Panc1 (cell line): ENCODE data around the gene SLC9A2. TPM values are rescaled to one million over a fixed set of nuclear protein-coding genes. Genes with fewer than 3 reads are reported as not detected.

Experiments
- ATAC-seq: fragments of 200-7000 bp; cut with Tn5 transposase; 2 replicates; pipeline ENCODE4 v1.9.1; 2020; ENCODE audit warnings: mild to moderate bottlenecking, moderate library complexity
- BruUV-seq: library from RNA; stranded (reverse); fragments of 400-500 nt; replicated peaks from 2 replicates; lab custom pipeline; 2021; lab: Mats Ljungman, UMichigan
- CTCF ChIA-PET: fragments of 300-600 bp; sonication (Branson Sonifier 250); formaldehyde crosslinking; loops from one replicate; lab custom pipeline; 2022; ENCODE audit warnings: antibody characterized with exemption; lab: Charles Lee
- POLR2A ChIA-PET: fragments of 300-600 bp; sonication (Branson Sonifier 250); formaldehyde crosslinking; loops from one replicate; lab custom pipeline; 2022; ENCODE audit warnings: antibody characterized with exemption; lab: Charles Lee
- DNase-seq: peaks from one replicate; pipeline ENCODE4 v3.0.0-alpha.2; 2010; ENCODE audit warnings: low read depth, low spot score
- H3K27ac ChIP-seq: 2 replicates; pipeline ENCODE4 v1.5.1; 2011; ENCODE audit warnings: mild to moderate bottlenecking, low read length, inconsistent platforms
- H3K27me3 ChIP-seq: fragments of 200-500 bp; sonication (Bioruptor generic); 2 replicates; pipeline ENCODE4 v1.6.0; 2014; ENCODE audit warnings: low read length, inconsistent platforms; ENCODE audit not compliant: control insufficient read depth, insufficient read depth
- H3K36me3 ChIP-seq: fragments of 200-500 bp; sonication (Bioruptor generic); 2 replicates; pipeline ENCODE4 v1.5.1; 2014; ENCODE audit warnings: inconsistent platforms, mild to moderate bottlenecking, low read length, moderate library complexity; ENCODE audit not compliant: control insufficient read depth, insufficient read depth
- H3K4me1 ChIP-seq: 2 replicates; pipeline ENCODE4 v1.5.1; 2011; ENCODE audit warnings: inconsistent platforms, mild to moderate bottlenecking, low read length, moderate library complexity; ENCODE audit not compliant: control insufficient read depth, insufficient read depth
- H3K4me3 ChIP-seq, 2 experiments: 2 replicates each; pipeline ENCODE4 v1.5.1; 2011 to 2012; ENCODE audit warnings: low read depth in 2 of 2, low read length in 2 of 2, mild to moderate bottlenecking in 2 of 2, inconsistent platforms in 1 of 2, moderate library complexity in 1 of 2
- H3K9me3 ChIP-seq: fragments of 200-500 bp; sonication (Bioruptor generic); 2 replicates; pipeline ENCODE4 v1.5.1; 2014; ENCODE audit warnings: low read depth, mild to moderate bottlenecking, inconsistent platforms, low read length, moderate library complexity; ENCODE audit not compliant: control insufficient read depth, insufficient read depth
- CTCF ChIP-seq: fragments of 450-650 bp; IDR thresholded peaks from 2 replicates; pipeline ENCODE4 v1.5.1; 2017; ENCODE audit warnings: mild to moderate bottlenecking
- POLR2AphosphoS5 ChIP-seq: IDR thresholded peaks from 2 replicates; pipeline ENCODE4 v1.6.1; 2012; ENCODE audit warnings: mild to moderate bottlenecking, low read depth, low read length, moderate library complexity
- SIN3A ChIP-seq: IDR thresholded peaks from 2 replicates; pipeline ENCODE4 v1.6.1; 2012; ENCODE audit warnings: low read depth, mild to moderate bottlenecking, low read length, moderate library complexity, borderline replicate concordance; ENCODE audit not compliant: insufficient read depth
- TCF7L2 ChIP-seq: IDR thresholded peaks from 2 replicates; pipeline ENCODE4 v1.6.1; 2011; ENCODE audit warnings: mild to moderate bottlenecking, low read depth, low read length, inconsistent platforms
- in situ Hi-C: cut with HindIII; loops from 2 replicates; pipeline ENCODE4 v1.10.0; 2016; ENCODE audit warnings: low sequenced_read_pairs, low pct_unique_long_range_greater_than_20kb
- intact Hi-C: fragments of 100-400 bp; cut with micrococcal nuclease; formaldehyde crosslinking; loops from one replicate; pipeline ENCODE4 v1.10.0; 2022; ENCODE audit not compliant: unreplicated experiment
- total RNA-seq: library from RNA; stranded (reverse); gene quantifications from one replicate; pipeline ENCODE4 v1.2.1, GENCODE V29; 2021; ENCODE audit not compliant: unreplicated experiment
- TF ChIP-seq, protein P1 (sequence below), 2 experiments: IDR thresholded peaks; 2 replicates each; pipeline ENCODE4 v1.6.1; 2011 to 2012; ENCODE audit warnings: low read depth in 2 of 2, control low read depth in 1 of 2, low read length in 1 of 2, mild to moderate bottlenecking in 1 of 2, moderate library complexity in 1 of 2; ENCODE audit not compliant: insufficient read depth in 1 of 2

The SLC9A2 gene
- total RNA-seq, 1 experiment from 2014 or later = 4.1 TPM

- no peak for ATAC-seq
- H3K4me1 ChIP-seq = no peaks in the 10 kb centered on the region
Measured at GRCh38 chr2:102662833-102663232, 43.5 kb downstream of the SLC9A2 start.

DNA sequence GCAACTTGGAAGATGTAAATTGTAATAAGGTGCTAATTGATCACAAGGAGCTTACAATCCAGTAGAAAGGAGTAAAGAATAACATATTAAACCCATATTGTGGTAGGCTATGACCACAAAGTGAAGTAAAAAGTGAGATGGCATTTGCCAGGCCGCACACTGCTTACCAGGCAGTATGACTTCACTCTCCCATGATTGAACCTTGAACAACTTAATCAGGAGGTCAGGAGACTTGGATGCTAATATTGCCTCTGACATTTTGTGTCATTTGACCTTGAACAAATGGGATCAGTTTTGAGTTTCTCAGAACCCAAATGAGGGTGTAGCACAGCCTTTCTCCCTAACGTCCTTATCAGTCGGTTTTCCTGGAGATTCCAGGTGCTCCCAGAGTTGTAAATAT is 44.0 kb downstream of the SLC9A2 start:
- Histone ChIP-seq H3K36me3 (no peaks in the 10 kb centered on the region), H3K27ac (no peak overlapping the region), H3K4me3 (no peak overlapping the region), H3K9me3 (no peaks in the 10 kb centered on the region), H3K4me1 (no peaks in the 10 kb centered on the region), H3K27me3 (no peaks in the 10 kb centered on the region; the same call in 1 of the 2 replicates)
- BruUV-seq = no TSS peak
- TF ChIP-seq CTCF = no peak
- TF ChIP-seq, protein P1, sequence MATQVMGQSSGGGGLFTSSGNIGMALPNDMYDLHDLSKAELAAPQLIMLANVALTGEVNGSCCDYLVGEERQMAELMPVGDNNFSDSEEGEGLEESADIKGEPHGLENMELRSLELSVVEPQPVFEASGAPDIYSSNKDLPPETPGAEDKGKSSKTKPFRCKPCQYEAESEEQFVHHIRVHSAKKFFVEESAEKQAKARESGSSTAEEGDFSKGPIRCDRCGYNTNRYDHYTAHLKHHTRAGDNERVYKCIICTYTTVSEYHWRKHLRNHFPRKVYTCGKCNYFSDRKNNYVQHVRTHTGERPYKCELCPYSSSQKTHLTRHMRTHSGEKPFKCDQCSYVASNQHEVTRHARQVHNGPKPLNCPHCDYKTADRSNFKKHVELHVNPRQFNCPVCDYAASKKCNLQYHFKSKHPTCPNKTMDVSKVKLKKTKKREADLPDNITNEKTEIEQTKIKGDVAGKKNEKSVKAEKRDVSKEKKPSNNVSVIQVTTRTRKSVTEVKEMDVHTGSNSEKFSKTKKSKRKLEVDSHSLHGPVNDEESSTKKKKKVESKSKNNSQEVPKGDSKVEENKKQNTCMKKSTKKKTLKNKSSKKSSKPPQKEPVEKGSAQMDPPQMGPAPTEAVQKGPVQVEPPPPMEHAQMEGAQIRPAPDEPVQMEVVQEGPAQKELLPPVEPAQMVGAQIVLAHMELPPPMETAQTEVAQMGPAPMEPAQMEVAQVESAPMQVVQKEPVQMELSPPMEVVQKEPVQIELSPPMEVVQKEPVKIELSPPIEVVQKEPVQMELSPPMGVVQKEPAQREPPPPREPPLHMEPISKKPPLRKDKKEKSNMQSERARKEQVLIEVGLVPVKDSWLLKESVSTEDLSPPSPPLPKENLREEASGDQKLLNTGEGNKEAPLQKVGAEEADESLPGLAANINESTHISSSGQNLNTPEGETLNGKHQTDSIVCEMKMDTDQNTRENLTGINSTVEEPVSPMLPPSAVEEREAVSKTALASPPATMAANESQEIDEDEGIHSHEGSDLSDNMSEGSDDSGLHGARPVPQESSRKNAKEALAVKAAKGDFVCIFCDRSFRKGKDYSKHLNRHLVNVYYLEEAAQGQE (IDR thresholded peaks at IDR 0.05; ENCODE audit: insufficient read depth in 1 of 2, low read depth in 2 of 2, low read length in 1 of 2) = no peak
- no peak for TF ChIP-seq TCF7L2
- no peak for TF ChIP-seq SIN3A
- POLR2A ChIA-PET = no interaction called here
- CTCF ChIA-PET = no interaction called here
- in situ Hi-C loops = no loop called here
- ATAC-seq (no peak), DNase-seq (no peak)
- intact Hi-C loops = no loop called here

More at GRCh38 chr2:102662833-102663232, 43.5 kb downstream of the SLC9A2 start:
- H3K36me3 ChIP-seq = no peaks in the 10 kb centered on the region
- no peaks in the 10 kb centered on the region for H3K9me3 ChIP-seq
- ChIA-PET CTCF (no interaction called here), POLR2A (no interaction called here)
- BruUV-seq = no TSS peak
- no peaks in the 10 kb centered on the region; the same call in 1 of the 2 replicates for H3K27me3 ChIP-seq
- H3K4me3 ChIP-seq = no peak overlapping the region
- H3K27ac ChIP-seq = no peak overlapping the region
- intact Hi-C loops (no loop called here), in situ Hi-C loops (no loop called here)
- TF ChIP-seq TCF7L2 (no peak), CTCF (no peak), SIN3A (no peak), POLR2AphosphoS5 (no peak)
- TF ChIP-seq, protein P1 (IDR thresholded peaks at IDR 0.05; ENCODE audit: insufficient read depth in 1 of 2, low read depth in 2 of 2, low read length in 1 of 2) = no peak
- no peak for DNase-seq
